Measurements from ENCODE around the gene ARRB1. TPM values are rescaled to one million over a fixed set of nuclear protein-coding genes. Genes with fewer than 3 reads are reported as not detected.
"Not testable (repeated sequence)": the region's sequence is repeated elsewhere in the genome, so short reads cannot be mapped to it uniquely, and the experiment has no call there.

ARRB1 gene
- total RNA-seq, 2 experiments from 2014 or later = 24.3 to 29.5 TPM

DNA sequence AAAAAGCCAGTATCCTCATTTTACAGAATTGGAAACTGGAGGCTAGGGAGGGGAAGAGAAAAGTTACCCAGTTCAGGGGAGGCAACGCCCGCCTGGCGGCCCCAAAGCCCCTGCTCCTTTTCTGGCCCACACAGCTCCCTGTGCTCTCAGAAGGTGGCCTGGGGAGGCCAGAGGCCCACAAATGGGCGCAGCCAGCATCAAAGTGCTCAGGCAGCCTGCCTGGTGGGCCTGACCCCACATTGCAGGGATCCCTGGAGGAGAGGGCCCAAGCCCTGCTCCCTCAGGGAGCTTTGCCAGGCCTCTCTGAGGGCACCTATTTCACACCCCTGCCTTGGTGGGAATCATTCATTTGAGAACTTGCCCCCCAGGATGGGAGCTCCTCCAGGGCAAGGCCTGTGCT is 42.5 kb downstream of the ARRB1 start:
- Mint-ChIP-seq H3K27ac (no peak overlapping the region), H3K27me3 (no peaks in the 10 kb centered on the region), H3K4me1 (peaks cover 3% of the 10 kb centered on the region), H3K9me3 (no peaks in the 10 kb centered on the region), H3K4me3 (no peak overlapping the region), H3K36me3 (ENCODE audit: low read depth) (no peaks in the 10 kb centered on the region)
- CTCF ChIA-PET = interaction anchor here (0.8 to 1.2 kb wide), 3 partner anchors 15 to 276 kb away, joined by 3 read pairs; no protein-coding TSS in a partner anchor
- POLR2A ChIA-PET = no interaction called here
- DNase-seq = no peak

DNA sequence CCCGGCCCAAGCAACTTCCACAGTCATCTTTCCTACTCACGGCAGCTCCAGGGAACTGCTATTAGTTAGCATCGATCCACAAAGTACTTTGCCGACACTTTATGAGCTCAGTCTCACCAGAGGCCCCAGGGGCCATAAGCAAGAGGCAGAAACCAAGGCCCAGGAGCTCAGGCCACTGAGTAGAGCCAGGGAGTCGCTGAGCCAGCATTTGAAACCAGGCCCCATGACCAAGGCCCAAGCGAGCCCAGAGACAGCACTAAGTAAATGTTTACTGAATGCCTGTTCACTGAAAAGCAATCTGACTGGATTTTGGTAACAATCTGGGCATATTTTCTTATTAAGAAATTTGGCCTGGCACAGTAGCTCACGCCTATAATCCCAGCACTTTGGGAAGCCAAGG is 43.3 kb downstream of the ARRB1 start:
- no peak overlapping the region for H3K27ac Mint-ChIP-seq
- no peak overlapping the region for H3K4me3 Mint-ChIP-seq
- DNase-seq = no peak
- no peaks in the 10 kb centered on the region for H3K36me3 Mint-ChIP-seq (ENCODE audit: low read depth)
- no peaks in the 10 kb centered on the region for H3K9me3 Mint-ChIP-seq
- ChIA-PET POLR2A (interaction anchor here (0.6 kb wide), 1 partner anchor 53 kb away, joined by 3 read pairs; no protein-coding TSS in a partner anchor), CTCF (interaction anchor here (0.6 to 1.5 kb wide), 3 partner anchors 20 to 40 kb away, joined by 3 to 4 read pairs (median 3); no protein-coding TSS in a partner anchor)
- H3K27me3 Mint-ChIP-seq = no peaks in the 10 kb centered on the region
- peaks cover 3% of the 10 kb centered on the region for H3K4me1 Mint-ChIP-seq

DNA sequence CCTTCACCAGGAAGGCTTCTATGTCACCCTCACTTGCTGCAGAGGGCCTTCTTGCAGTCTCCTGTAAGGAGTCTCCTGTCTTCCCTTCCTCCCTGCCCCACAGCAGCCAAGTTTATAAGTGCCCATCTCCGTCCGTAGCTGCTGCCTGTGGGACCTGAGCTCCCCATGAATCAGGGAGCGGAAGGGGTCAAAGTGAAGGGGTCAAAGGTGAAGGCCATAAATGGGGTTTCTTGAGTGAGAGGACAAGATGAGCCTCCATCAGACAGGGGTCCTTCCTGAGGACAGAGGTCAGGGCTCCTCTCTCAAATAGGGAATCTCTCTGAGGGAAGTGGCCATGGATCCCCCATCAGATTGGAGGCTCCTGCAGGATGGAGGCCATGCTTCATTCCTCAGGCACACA is 44.4 kb downstream of the ARRB1 start:
- ChIA-PET CTCF (interaction anchor here (1.5 to 1.6 kb wide), 3 partner anchors 19 to 82 kb away, joined by 3 to 5 read pairs (median 4); no protein-coding TSS in a partner anchor), POLR2A (no interaction called here)
- DNase-seq = no peak
- peaks cover 3% of the 10 kb centered on the region for H3K4me1 Mint-ChIP-seq
- H3K36me3 Mint-ChIP-seq (ENCODE audit: low read depth) = no peaks in the 10 kb centered on the region
- H3K27me3 Mint-ChIP-seq = no peaks in the 10 kb centered on the region
- H3K27ac Mint-ChIP-seq = no peak overlapping the region
- H3K9me3 Mint-ChIP-seq = no peaks in the 10 kb centered on the region
- no peak overlapping the region for H3K4me3 Mint-ChIP-seq

DNA sequence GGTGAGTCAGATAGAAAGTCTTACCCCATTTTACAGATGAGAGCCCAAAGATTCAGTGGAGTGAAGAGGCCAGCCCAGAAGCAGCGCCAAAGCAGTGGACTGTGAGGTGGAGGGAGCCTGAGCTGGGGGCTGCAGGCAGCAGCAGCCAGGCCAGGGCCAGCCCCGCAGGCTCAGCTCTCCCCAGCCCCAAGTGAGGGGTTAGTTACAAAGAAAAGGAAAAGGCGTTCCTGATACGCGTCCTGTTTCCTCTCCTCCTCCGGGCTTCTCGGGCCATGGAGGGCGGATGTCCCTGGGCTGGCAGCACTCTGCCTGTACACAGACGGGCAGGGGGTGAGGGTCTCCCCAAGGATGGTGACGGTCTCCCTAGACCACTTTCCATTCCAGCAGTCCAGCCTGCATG is 44.9 kb downstream of the ARRB1 start:
- ChIA-PET POLR2A (no interaction called here), CTCF (interaction anchor here (1.5 to 1.6 kb wide), 2 partner anchors 19 to 82 kb away, joined by 3 to 5 read pairs; no protein-coding TSS in a partner anchor)
- Mint-ChIP-seq H3K4me1 (peaks cover 3% of the 10 kb centered on the region), H3K36me3 (ENCODE audit: low read depth) (no peaks in the 10 kb centered on the region), H3K9me3 (no peaks in the 10 kb centered on the region), H3K4me3 (no peak overlapping the region), H3K27ac (no peak overlapping the region), H3K27me3 (no peaks in the 10 kb centered on the region)
- DNase-seq = no peak

GRCh38 chr11:75305993-75306392 is 45.5 kb downstream of the ARRB1 start:
- Mint-ChIP-seq H3K36me3 (ENCODE audit: low read depth) (no peaks in the 10 kb centered on the region), H3K27ac (no peak overlapping the region), H3K4me3 (no peak overlapping the region), H3K4me1 (peaks cover 3% of the 10 kb centered on the region), H3K27me3 (no peaks in the 10 kb centered on the region), H3K9me3 (no peaks in the 10 kb centered on the region)
- ChIA-PET POLR2A (no interaction called here), CTCF (interaction anchor here (1.5 to 1.6 kb wide), 2 partner anchors 20 to 83 kb away, joined by 3 to 5 read pairs; no protein-coding TSS in a partner anchor)
- DNase-seq = no peak

DNA sequence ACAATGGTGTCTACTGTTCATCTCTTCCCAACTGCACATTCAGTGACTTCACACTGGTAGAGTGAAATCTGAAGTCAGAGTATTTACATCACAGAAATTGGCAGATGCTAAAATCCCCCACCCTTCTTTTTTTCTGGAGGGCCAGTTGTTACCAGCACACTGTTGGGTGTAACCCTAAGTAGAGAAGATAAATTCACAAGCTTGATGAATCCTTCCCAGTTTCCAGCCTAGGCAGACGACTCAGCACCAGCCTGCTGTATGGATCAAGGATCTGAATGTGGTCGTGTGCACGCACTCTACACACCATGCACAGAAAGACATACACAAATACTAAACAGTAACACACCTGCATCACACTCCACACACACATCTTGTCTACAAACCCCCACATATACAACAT is 46.0 kb downstream of the ARRB1 start:
- Mint-ChIP-seq H3K27me3 (no peaks in the 10 kb centered on the region), H3K27ac (no peak overlapping the region), H3K36me3 (ENCODE audit: low read depth) (no peaks in the 10 kb centered on the region), H3K4me3 (no peak overlapping the region), H3K9me3 (no peaks in the 10 kb centered on the region), H3K4me1 (peaks cover 3% of the 10 kb centered on the region)
- ChIA-PET CTCF (interaction anchor here (0.6 kb wide), 1 partner anchor 379 kb away, joined by 4 read pairs; no protein-coding TSS in a partner anchor), POLR2A (no interaction called here)
- no peak for DNase-seq

DNA sequence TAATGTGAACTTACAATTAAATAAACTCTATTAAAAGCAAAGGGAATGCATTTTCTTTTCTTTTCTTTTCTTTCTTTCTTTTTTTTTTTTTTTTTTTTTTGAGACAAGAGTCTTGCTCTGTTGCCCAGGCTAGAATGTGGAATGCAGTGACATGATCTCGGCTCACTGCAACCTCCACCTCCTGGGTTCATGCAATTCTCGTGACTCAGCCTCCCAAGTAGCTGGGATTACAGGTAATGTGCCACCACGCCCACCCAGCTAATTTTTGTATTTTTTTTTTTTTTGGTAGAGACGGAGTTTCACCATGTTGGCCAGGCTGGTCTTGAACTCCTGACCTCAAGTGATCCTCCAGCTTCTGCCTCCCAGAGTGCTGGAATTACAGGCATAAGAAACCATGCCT is 46.5 kb downstream of the ARRB1 start:
- DNase-seq; H3K4me1 Mint-ChIP-seq; H3K36me3 Mint-ChIP-seq (ENCODE audit: low read depth); H3K9me3 Mint-ChIP-seq; H3K4me3 Mint-ChIP-seq; POLR2A ChIA-PET; H3K27me3 Mint-ChIP-seq; H3K27ac Mint-ChIP-seq: not testable (repeated sequence)
- CTCF ChIA-PET = interaction anchor here (0.6 kb wide), 1 partner anchor 378 kb away, joined by 4 read pairs; no protein-coding TSS in a partner anchor

GRCh38 chr11:75303544-75304224 is 47.8 kb downstream of the ARRB1 start:
- DNase-seq = no peak
- no peaks in the 10 kb centered on the region for H3K9me3 Mint-ChIP-seq
- H3K27me3 Mint-ChIP-seq = no peaks in the 10 kb centered on the region
- no peak overlapping the region for H3K27ac Mint-ChIP-seq
- ChIA-PET CTCF (no interaction called here), POLR2A (interaction anchor here (0.6 kb wide), 1 partner anchor 85 kb away, joined by 3 read pairs; no protein-coding TSS in a partner anchor)
- H3K36me3 Mint-ChIP-seq (ENCODE audit: low read depth) = no peaks in the 10 kb centered on the region
- H3K4me1 Mint-ChIP-seq = peaks cover 3% of the 10 kb centered on the region
- H3K4me3 Mint-ChIP-seq = no peak overlapping the region

DNA sequence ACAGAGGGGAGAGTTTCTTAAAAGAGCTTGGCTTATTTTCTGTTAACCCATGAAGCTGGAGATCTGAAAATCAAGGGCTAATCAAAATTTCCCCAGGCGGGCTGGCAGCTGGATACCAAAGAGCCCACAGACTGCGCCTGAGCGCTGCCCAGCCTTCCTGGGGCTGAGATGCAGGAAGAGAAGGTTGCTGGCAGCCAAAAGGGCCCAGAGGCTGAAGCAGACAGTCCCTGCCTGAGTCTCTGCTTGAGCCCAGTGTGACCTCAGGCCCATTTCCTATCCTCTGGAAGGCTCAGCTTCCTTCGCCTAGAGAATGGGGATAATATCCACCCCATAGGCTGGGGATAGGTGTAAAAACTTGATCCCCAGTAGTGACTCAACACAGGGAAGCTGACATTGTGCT is 49.1 kb downstream of the ARRB1 start:
- ChIA-PET POLR2A (no interaction called here), CTCF (no interaction called here)
- Mint-ChIP-seq H3K4me3 (no peak overlapping the region), H3K4me1 (peaks cover 3% of the 10 kb centered on the region), H3K27ac (no peak overlapping the region), H3K27me3 (no peaks in the 10 kb centered on the region), H3K9me3 (no peaks in the 10 kb centered on the region), H3K36me3 (ENCODE audit: low read depth) (no peaks in the 10 kb centered on the region)
- no peak for DNase-seq

DNA sequence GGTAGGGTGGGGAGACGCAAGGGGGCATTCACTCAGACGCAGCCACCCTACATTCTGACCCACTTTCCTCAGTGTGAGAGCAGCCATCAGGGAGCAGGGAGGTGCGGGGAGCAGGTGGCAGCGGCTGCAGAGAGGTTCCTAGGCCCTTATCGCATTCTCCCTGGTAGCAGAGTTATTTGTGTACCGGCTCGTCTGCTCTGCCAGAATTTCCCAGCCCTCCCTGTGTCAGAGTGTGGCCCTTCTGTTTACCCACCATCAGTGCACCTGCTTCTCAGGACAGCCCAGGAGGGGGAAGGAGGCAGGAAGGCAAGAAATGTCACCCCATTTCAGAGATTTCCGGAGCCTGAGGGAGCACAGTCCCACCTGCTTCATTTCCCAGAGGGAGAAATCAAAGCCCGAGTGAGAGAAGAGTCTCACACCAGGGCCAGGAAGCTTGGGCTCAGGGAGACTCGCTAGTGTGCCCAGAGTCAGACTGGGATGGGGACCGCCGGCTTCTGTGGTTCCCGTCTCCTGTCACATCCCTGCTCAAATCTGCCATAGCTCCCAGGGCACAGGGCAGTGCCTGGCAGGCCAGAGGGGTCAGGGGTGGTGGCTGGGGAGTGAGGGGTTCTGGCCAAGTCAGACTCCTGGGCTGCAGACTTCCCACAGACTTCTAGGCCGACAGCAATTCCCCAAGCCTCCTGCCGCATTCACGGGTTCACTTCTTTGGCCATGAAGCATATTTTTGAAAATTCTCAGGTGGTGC is 49.7 kb downstream of the ARRB1 start:
- no peak for DNase-seq
- Mint-ChIP-seq H3K27me3 (no peaks in the 10 kb centered on the region), H3K9me3 (no peaks in the 10 kb centered on the region), H3K36me3 (ENCODE audit: low read depth) (no peaks in the 10 kb centered on the region), H3K4me3 (no peak overlapping the region), H3K4me1 (peaks cover 2% of the 10 kb centered on the region), H3K27ac (no peak overlapping the region)
- ChIA-PET POLR2A (no interaction called here), CTCF (no interaction called here)

DNA sequence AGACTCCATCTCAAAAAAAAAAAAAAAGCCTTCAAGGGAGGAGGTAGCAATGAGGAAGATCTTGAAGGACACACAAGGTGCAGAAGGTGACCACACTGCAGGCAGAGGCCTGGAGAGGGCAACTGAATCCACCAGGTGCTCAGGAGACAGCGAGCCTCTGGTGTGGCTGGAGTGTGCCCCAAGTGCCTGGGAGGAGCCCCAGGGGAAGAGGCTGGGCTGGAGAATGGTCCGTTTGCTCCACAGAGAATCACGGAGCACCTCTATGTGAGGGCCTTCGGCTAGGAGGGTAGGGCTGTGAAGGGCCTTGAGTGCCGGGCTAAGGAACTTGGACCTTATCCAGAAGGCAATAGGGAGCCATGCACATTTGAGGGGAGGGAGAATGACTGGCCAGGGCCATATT is 50.3 kb downstream of the ARRB1 start:
- peaks cover 2% of the 10 kb centered on the region for H3K36me3 Mint-ChIP-seq (ENCODE audit: low read depth)
- DNase-seq = no peak
- ChIA-PET POLR2A (no interaction called here), CTCF (no interaction called here)
- no peaks in the 10 kb centered on the region for H3K9me3 Mint-ChIP-seq
- H3K4me1 Mint-ChIP-seq = no peaks in the 10 kb centered on the region
- no peak overlapping the region for H3K27ac Mint-ChIP-seq
- H3K4me3 Mint-ChIP-seq = no peak overlapping the region
- H3K27me3 Mint-ChIP-seq = no peaks in the 10 kb centered on the region

DNA sequence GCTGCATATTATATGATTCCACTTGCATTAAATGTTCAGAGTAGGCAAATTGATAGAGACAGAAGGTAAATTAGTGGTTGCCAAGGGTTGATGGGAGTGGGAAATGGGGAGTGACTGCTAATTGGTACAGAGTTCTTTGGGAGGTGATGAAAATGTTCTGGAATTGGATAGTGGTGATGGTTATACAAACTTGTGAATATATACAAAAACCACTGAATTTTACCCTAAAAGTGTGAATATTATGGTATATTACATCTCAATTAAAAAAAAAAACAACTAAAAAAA is 52.5 kb downstream of the ARRB1 start:
- H3K4me3 Mint-ChIP-seq = no peak overlapping the region
- H3K4me1 Mint-ChIP-seq = no peaks in the 10 kb centered on the region
- no peak for DNase-seq
- CTCF ChIA-PET = no interaction called here
- H3K27me3 Mint-ChIP-seq = no peaks in the 10 kb centered on the region
- H3K9me3 Mint-ChIP-seq = no peaks in the 10 kb centered on the region
- POLR2A ChIA-PET = no interaction called here
- no peak overlapping the region for H3K27ac Mint-ChIP-seq
- H3K36me3 Mint-ChIP-seq (ENCODE audit: low read depth) = peaks cover 5% of the 10 kb centered on the region

- ChIA-PET POLR2A (no interaction called here), CTCF (interaction anchor here (3.4 kb wide), 1 partner anchor 42 kb away, joined by 7 read pairs; no protein-coding TSS in a partner anchor)
- no peaks in the 10 kb centered on the region for H3K27me3 Mint-ChIP-seq
- peaks cover 7% of the 10 kb centered on the region for H3K36me3 Mint-ChIP-seq (ENCODE audit: low read depth)
- H3K27ac Mint-ChIP-seq = no peak overlapping the region
- H3K4me3 Mint-ChIP-seq = no peak overlapping the region
- H3K4me1 Mint-ChIP-seq = no peaks in the 10 kb centered on the region
- no peaks in the 10 kb centered on the region for H3K9me3 Mint-ChIP-seq
- no peak for DNase-seq
These were observed 53.1 kb downstream of the ARRB1 start for GRCh38 chr11:75298191-75298975.
